ENCODE results near the gene FBXO36.
A peak's percentile ranks its signal among the peaks of the same experiment; 100 is the strongest.

The FBXO36 gene

GRCh38 chr2:230012267-230012884 lies 90.1 kb downstream of the FBXO36 start:
- in situ Hi-C loops (cut with HindIII; ENCODE audit: low pct_ligation_motif_present, low pct_unique_long_range_greater_than_20kb, low sequenced_read_pairs), result no loop called here
- no peak for DNase-seq

DNA sequence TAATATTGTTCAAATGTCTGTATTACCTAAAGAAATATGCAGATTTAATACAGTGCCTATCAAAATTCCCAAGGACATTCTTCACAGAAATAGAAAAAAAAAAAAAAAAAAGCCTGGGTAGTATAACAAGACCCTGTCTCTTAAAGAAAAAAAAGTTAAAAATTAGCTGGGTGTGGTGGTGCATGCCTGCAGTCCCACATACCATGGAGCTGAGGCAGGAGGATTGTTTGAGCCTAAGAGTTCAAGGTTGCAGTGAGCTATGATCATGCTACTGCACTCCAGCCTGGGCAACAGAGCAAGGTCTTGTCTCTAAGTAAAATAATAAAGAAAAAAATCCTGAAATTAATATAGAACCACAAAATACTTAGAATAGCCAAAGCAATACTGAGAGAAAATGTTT lies 94.5 kb downstream of the FBXO36 start:
- DNase-seq, result no peak
- in situ Hi-C loops (cut with HindIII; ENCODE audit: low pct_ligation_motif_present, low pct_unique_long_range_greater_than_20kb, low sequenced_read_pairs), result no loop called here

- in situ Hi-C loops (cut with HindIII; ENCODE audit: low pct_ligation_motif_present, low pct_unique_long_range_greater_than_20kb, low sequenced_read_pairs), result no loop called here
- DNase-seq, result no peak
Observed at GRCh38 chr2:230018153-230018552, 95.8 kb downstream of the FBXO36 start.

- DNase-seq, result no peak
- in situ Hi-C loops (cut with HindIII; ENCODE audit: low pct_ligation_motif_present, low pct_unique_long_range_greater_than_20kb, low sequenced_read_pairs), result no loop called here
Observed at GRCh38 chr2:230019742-230020141, 97.4 kb downstream of the FBXO36 start.

GRCh38 chr2:230023313-230023712 lies 101.0 kb downstream of the FBXO36 start:
- in situ Hi-C loops (cut with HindIII; ENCODE audit: low pct_ligation_motif_present, low pct_unique_long_range_greater_than_20kb, low sequenced_read_pairs), result no loop called here
- DNase-seq, result no peak

DNA sequence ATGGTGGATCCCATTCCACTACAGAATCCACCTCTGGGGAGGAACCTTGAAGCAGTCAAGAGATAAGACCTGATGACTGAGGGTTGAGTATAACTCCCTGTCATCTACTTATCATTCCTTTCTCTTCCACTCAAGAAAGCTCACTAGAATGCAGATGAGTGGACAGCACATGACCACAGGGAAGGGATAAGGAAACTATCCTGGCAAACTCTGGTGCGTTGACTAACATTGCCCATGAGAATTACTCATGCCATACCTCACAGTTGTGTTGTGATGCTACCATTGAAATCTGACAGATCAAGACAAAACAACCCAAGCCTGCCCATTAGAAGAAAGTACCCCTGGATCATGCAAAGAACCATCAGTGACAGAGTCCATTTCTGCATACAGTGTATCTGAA lies 119.9 kb downstream of the FBXO36 start:
- in situ Hi-C loops (cut with HindIII; ENCODE audit: low pct_ligation_motif_present, low pct_unique_long_range_greater_than_20kb, low sequenced_read_pairs), result no loop called here
- no peak for DNase-seq

GRCh38 chr2:230043025-230043424 lies 120.7 kb downstream of the FBXO36 start:
- no peak for DNase-seq
- in situ Hi-C loops (cut with HindIII; ENCODE audit: low pct_ligation_motif_present, low pct_unique_long_range_greater_than_20kb, low sequenced_read_pairs), result no loop called here

- DNase-seq, result no peak
- in situ Hi-C loops (cut with HindIII; ENCODE audit: low pct_ligation_motif_present, low pct_unique_long_range_greater_than_20kb, low sequenced_read_pairs), result no loop called here
Observed at GRCh38 chr2:230043461-230043860, 121.2 kb downstream of the FBXO36 start.

DNA sequence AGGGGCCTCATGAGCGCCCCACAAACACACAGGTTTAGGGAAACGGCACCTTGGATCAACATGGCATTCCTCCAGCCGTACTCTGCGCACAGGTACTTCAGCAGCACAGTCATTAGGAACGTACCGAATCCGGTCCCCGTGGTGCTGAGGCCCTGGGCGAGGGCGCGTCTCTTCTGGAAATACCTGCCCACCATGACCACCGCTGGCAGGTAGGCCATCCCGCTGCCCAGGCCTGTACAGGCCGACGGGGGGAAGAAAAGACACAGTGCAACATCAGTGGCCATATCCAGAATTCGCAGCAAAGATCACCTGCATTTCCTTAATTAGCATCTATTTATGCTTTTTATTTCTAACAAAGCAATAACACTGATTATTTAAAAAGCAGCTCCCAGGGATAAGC lies 124.2 kb downstream of the FBXO36 start:
- no peak for DNase-seq
- in situ Hi-C loops (cut with HindIII; ENCODE audit: low pct_ligation_motif_present, low pct_unique_long_range_greater_than_20kb, low sequenced_read_pairs), result no loop called here

- no peak for DNase-seq
Observed at GRCh38 chr2:230048010-230048671, 125.8 kb downstream of the FBXO36 start.

DNA sequence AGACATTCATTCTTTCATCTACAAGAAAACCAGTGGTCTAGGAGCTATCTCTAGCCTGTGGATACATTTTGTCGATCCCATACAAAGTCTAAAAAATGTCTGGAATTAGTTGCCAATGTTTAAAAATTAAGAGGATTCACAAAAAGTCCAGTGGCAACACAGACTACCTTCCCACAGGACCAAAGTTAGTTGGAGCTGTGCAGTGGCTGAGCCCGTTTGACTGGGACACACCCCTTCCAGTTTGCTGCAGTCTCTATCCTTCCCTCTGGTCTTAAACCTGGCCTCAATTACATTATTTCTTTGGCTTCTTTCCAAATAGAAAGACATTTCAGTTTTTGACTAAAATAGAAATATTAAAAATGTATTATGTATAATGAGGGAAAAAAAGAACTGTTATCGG lies 127.8 kb downstream of the FBXO36 start:
- in situ Hi-C loops (cut with HindIII; ENCODE audit: low pct_ligation_motif_present, low pct_unique_long_range_greater_than_20kb, low sequenced_read_pairs), result no loop called here
- no peak for DNase-seq

More at GRCh38 chr2:230048010-230048671, 125.8 kb downstream of the FBXO36 start:
- in situ Hi-C loops (cut with HindIII; ENCODE audit: low pct_ligation_motif_present, low pct_unique_long_range_greater_than_20kb, low sequenced_read_pairs), result no loop called here

DNA sequence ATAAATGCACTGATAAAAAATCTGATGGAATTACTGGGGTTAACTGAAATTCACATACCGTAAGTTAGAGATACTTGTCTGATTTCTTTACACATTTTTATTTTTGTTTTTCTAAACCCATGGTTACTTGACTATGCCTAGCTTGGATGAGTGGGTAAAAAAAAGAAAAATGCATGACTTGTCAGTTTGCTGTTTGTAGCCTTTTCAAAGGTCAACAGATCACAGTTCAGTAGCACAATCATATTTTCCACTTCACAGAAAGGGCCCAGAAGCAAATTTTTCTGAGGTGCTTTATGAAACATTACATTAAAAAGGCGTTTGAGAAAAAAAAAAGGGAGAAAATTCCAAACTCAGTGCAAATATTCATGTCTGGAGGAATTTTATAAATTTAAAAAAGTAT lies 130.0 kb downstream of the FBXO36 start:
- in situ Hi-C loops (cut with HindIII; ENCODE audit: low pct_ligation_motif_present, low pct_unique_long_range_greater_than_20kb, low sequenced_read_pairs), result no loop called here
- no peak for DNase-seq

DNA sequence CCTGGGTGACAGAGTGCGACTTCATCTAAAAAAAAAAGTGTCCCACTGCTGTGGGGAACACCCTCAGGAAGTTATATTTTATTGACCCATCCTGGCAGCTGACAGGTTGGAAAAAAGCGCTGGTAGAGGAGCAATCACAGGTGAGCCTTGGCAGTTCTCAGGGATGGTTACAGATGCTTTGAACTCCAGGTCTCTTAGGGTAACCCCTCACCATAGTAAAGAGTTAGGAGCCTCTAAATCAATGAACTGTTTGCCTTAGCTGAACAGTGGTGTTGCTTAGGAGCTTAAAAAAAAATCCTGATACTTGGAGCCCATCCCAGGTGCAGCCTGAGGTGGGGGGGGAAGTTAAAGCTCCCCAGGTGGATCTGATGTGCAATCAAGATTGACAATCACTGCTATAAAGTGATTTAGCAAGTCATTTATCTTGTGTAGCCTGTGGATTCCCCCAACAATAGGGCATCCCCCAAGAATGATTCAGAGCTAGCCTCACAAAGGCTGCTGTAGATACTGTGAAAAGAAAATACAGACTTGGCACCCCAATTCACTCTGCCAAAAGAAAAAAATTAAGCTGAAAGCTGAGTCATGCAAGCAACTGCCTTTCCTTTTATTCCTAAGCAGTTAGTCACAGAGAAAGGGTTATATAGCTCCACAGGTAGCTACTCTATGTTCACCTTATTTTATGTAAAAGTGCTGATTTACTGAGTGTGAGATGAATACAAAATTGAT lies 131.6 kb downstream of the FBXO36 start:
- in situ Hi-C loops (cut with HindIII; ENCODE audit: low pct_ligation_motif_present, low pct_unique_long_range_greater_than_20kb, low sequenced_read_pairs), result no loop called here

GRCh38 chr2:230060672-230061293 lies 138.5 kb downstream of the FBXO36 start:
- in situ Hi-C loops (cut with HindIII; ENCODE audit: low pct_ligation_motif_present, low pct_unique_long_range_greater_than_20kb, low sequenced_read_pairs), result no loop called here
- DNase-seq, result no peak

More for the DNA sequence above, 131.6 kb downstream of the FBXO36 start:
- DNase-seq, result peak; percentile 59

Data from ACHN (cell line).